SJCRH30 (cell line): Measurements from ENCODE around the gene UBE2V1. TPM values are rescaled to one million over a fixed set of nuclear protein-coding genes. Genes with fewer than 3 reads are reported as not detected.
"Not testable (repeated sequence)": the region's sequence is repeated elsewhere in the genome, so short reads cannot be mapped to it uniquely, and the experiment has no call there.

Experiments used
- DNase-seq, 2 experiments: peaks; one replicate each; pipeline ENCODE4 v3.0.0-alpha.2; 2015 to 2020
- H3K27ac ChIP-seq: fragments of 250-450 bp; sonication (Bioruptor Pico); 2 replicates; pipeline ENCODE4 v1.5.1; 2020; ENCODE audit warnings: mild to moderate bottlenecking, moderate library complexity
- H3K27me3 ChIP-seq: fragments of 250-450 bp; sonication (Bioruptor Pico); 2 replicates; pipeline ENCODE4 v1.5.1; 2020; ENCODE audit warnings: mild to moderate bottlenecking, moderate library complexity
- H3K36me3 ChIP-seq: fragments of 250-450 bp; sonication (Bioruptor Pico); 2 replicates; pipeline ENCODE4 v1.5.1; 2020; ENCODE audit warnings: mild to moderate bottlenecking, moderate library complexity
- H3K4me1 ChIP-seq: fragments of 250-450 bp; sonication (Bioruptor Pico); 2 replicates; pipeline ENCODE4 v1.5.1; 2020; ENCODE audit warnings: mild to moderate bottlenecking, moderate library complexity
- H3K4me3 ChIP-seq: fragments of 250-450 bp; sonication (Bioruptor Pico); 2 replicates; pipeline ENCODE4 v1.5.1; 2020; ENCODE audit warnings: mild to moderate bottlenecking, moderate library complexity
- H3K9me3 ChIP-seq: fragments of 250-450 bp; sonication (Bioruptor Pico); replicated peaks from 2 replicates; pipeline ENCODE4 v1.5.1; 2020; ENCODE audit warnings: mild to moderate bottlenecking, moderate library complexity
- total RNA-seq: library from RNA; depleted of rRNA; stranded (reverse); fragments of >200 nt; shearing (Covaris generic); gene quantifications from 2 replicates; pipeline ENCODE4 v1.2.3, GENCODE V29; 2014

UBE2V1 gene
- total RNA-seq, 1 experiment from 2014 or later = 249 TPM

GRCh38 chr20:50141811-50142561 lies 29.0 kb upstream of the UBE2V1 start:
- Histone ChIP-seq H3K4me3 (no peak overlapping the region), H3K9me3 (no peaks in the 10 kb centered on the region), H3K36me3 (peaks cover 52% of the 10 kb centered on the region), H3K27me3 (no peaks in the 10 kb centered on the region), H3K4me1 (peaks cover 24% of the 10 kb centered on the region), H3K27ac (no peak overlapping the region)
- no peak for DNase-seq

GRCh38 chr20:50141018-50141675 lies 28.2 kb upstream of the UBE2V1 start:
- H3K36me3 ChIP-seq = peaks cover 48% of the 10 kb centered on the region
- H3K4me1 ChIP-seq = peaks cover 18% of the 10 kb centered on the region
- no peaks in the 10 kb centered on the region for H3K9me3 ChIP-seq
- no peak overlapping the region for H3K4me3 ChIP-seq
- no peak for DNase-seq
- H3K27ac ChIP-seq = no peak overlapping the region
- no peaks in the 10 kb centered on the region for H3K27me3 ChIP-seq

GRCh38 chr20:50140339-50140859 lies 27.4 kb upstream of the UBE2V1 start:
- Histone ChIP-seq H3K4me1 (peaks cover 18% of the 10 kb centered on the region), H3K27me3 (no peaks in the 10 kb centered on the region), H3K9me3 (no peaks in the 10 kb centered on the region), H3K27ac (no peak overlapping the region), H3K4me3 (no peak overlapping the region), H3K36me3 (peaks cover 50% of the 10 kb centered on the region)
- DNase-seq = no peak

- Histone ChIP-seq H3K4me3 (no peak overlapping the region), H3K27me3 (no peaks in the 10 kb centered on the region), H3K36me3 (peaks cover 54% of the 10 kb centered on the region), H3K4me1 (peaks cover 18% of the 10 kb centered on the region), H3K27ac (peak overlapping the region; percentile 80), H3K9me3 (no peaks in the 10 kb centered on the region)
- peak; percentile 96 for DNase-seq
Measured at GRCh38 chr20:50138479-50139393, 25.8 kb upstream of the UBE2V1 start.

- Histone ChIP-seq H3K4me3 (no peak overlapping the region), H3K9me3 (no peaks in the 10 kb centered on the region), H3K36me3 (peaks cover 51% of the 10 kb centered on the region), H3K27me3 (no peaks in the 10 kb centered on the region), H3K27ac (peak overlapping the region; percentile 80), H3K4me1 (peaks cover 18% of the 10 kb centered on the region)
- DNase-seq = no peak
Measured at GRCh38 chr20:50138120-50138478, 25.1 kb upstream of the UBE2V1 start.

- not testable (repeated sequence) for H3K9me3 ChIP-seq, H3K4me3 ChIP-seq, H3K27me3 ChIP-seq, DNase-seq
- peak overlapping the region; percentile 80; the same call in 1 of the 2 replicates for H3K27ac ChIP-seq
- peaks cover 18% of the 10 kb centered on the region for H3K4me1 ChIP-seq
- H3K36me3 ChIP-seq = peaks cover 51% of the 10 kb centered on the region
Measured at GRCh38 chr20:50137702-50138101, 24.8 kb upstream of the UBE2V1 start.

GRCh38 chr20:50136822-50137599 lies 24.1 kb upstream of the UBE2V1 start:
- no peak for DNase-seq
- no peaks in the 10 kb centered on the region for H3K27me3 ChIP-seq
- no peaks in the 10 kb centered on the region for H3K9me3 ChIP-seq
- H3K36me3 ChIP-seq = peaks cover 52% of the 10 kb centered on the region
- no peak overlapping the region for H3K4me3 ChIP-seq
- H3K27ac ChIP-seq = no peak overlapping the region
- H3K4me1 ChIP-seq = peaks cover 18% of the 10 kb centered on the region

GRCh38 chr20:50135157-50135556 lies 22.2 kb upstream of the UBE2V1 start:
- not testable (repeated sequence) for DNase-seq, H3K9me3 ChIP-seq, H3K4me3 ChIP-seq, H3K27me3 ChIP-seq, H3K27ac ChIP-seq
- Histone ChIP-seq H3K36me3 (peaks cover 51% of the 10 kb centered on the region), H3K4me1 (peaks cover 18% of the 10 kb centered on the region)

- Histone ChIP-seq H3K27ac (no peak overlapping the region), H3K4me1 (peaks cover 10% of the 10 kb centered on the region), H3K36me3 (peaks cover 61% of the 10 kb centered on the region), H3K9me3 (no peaks in the 10 kb centered on the region), H3K27me3 (no peaks in the 10 kb centered on the region), H3K4me3 (no peak overlapping the region)
- no peak for DNase-seq
Measured at GRCh38 chr20:50133474-50134217, 20.7 kb upstream of the UBE2V1 start.

- no peak overlapping the region for H3K27ac ChIP-seq
- no peak overlapping the region for H3K4me3 ChIP-seq
- peaks cover 6% of the 10 kb centered on the region for H3K4me1 ChIP-seq
- no peaks in the 10 kb centered on the region for H3K9me3 ChIP-seq
- DNase-seq = no peak
- no peaks in the 10 kb centered on the region for H3K27me3 ChIP-seq
- H3K36me3 ChIP-seq = peaks cover 67% of the 10 kb centered on the region
Measured at GRCh38 chr20:50133041-50133440, 20.1 kb upstream of the UBE2V1 start.

- Histone ChIP-seq H3K4me1 (no peaks in the 10 kb centered on the region), H3K4me3 (no peak overlapping the region), H3K9me3 (no peaks in the 10 kb centered on the region), H3K27me3 (no peaks in the 10 kb centered on the region), H3K27ac (no peak overlapping the region), H3K36me3 (peaks cover 72% of the 10 kb centered on the region)
- no peak for DNase-seq
Measured at GRCh38 chr20:50130995-50131394, 18.0 kb upstream of the UBE2V1 start.

- no peak overlapping the region for H3K4me3 ChIP-seq
- H3K9me3 ChIP-seq = no peaks in the 10 kb centered on the region
- peaks cover 77% of the 10 kb centered on the region for H3K36me3 ChIP-seq
- no peak for DNase-seq
- H3K4me1 ChIP-seq = no peaks in the 10 kb centered on the region
- no peak overlapping the region for H3K27ac ChIP-seq
- H3K27me3 ChIP-seq = no peaks in the 10 kb centered on the region
Measured at GRCh38 chr20:50130356-50130723, 17.4 kb upstream of the UBE2V1 start.

- no peak overlapping the region for H3K4me3 ChIP-seq
- DNase-seq = peak; percentile 47 to 60
- peaks cover 77% of the 10 kb centered on the region for H3K36me3 ChIP-seq
- H3K27ac ChIP-seq = no peak overlapping the region
- no peaks in the 10 kb centered on the region for H3K4me1 ChIP-seq
- no peaks in the 10 kb centered on the region for H3K27me3 ChIP-seq
- H3K9me3 ChIP-seq = no peaks in the 10 kb centered on the region
Measured at GRCh38 chr20:50129662-50130355, 16.9 kb upstream of the UBE2V1 start.
